B cell (primary cell): ENCODE results near the gene NRDC. TPM values are rescaled to one million over a fixed set of nuclear protein-coding genes. Genes with fewer than 3 reads are reported as not detected.

Experiments
- ATAC-seq: fragments of 200-7000 bp; cut with Tn5 transposase; one replicate; pipeline ENCODE4 v1.10.0; 2021; ENCODE audit warnings: low read depth, mild to moderate bottlenecking, moderate number of reproducible peaks, moderate library complexity
- CTCF ChIA-PET: fragments of 350-600 bp; sonication (Branson Sonifier 250); formaldehyde crosslinking; loops from one replicate; lab custom pipeline; 2021; ENCODE audit warnings: antibody characterized with exemption, inconsistent platforms; lab: Charles Lee
- POLR2A ChIA-PET: fragments of 350-600 bp; sonication (Branson Sonifier 250); formaldehyde crosslinking; loops from one replicate; lab custom pipeline; 2021; ENCODE audit warnings: antibody characterized with exemption; lab: Charles Lee
- DNase-seq: peaks from one replicate; pipeline ENCODE4 v3.0.0; 2013
- H2AFZ ChIP-seq: 2 replicates; pipeline ENCODE4 v1.6.1; 2012; ENCODE audit warnings: mild to moderate bottlenecking, low read depth, low read length; ENCODE audit not compliant: insufficient read depth, poor library complexity, severe bottlenecking
- H3K27ac ChIP-seq, 2 donors: 1 replicate in 1 of 2; 2 replicates in 1 of 2; pipeline ENCODE4 v1.5.1; 2012 to 2013; ENCODE audit warnings: low read length in 2 of 2, mild to moderate bottlenecking in 2 of 2, moderate library complexity in 1 of 2
- H3K27me3 ChIP-seq, 4 experiments: fragments of 200-600 bp in 1 of 4; sonication (generic) in 1 of 4; replicated peaks in 1 of 4; 1 replicate in 2 of 4; 2 replicates in 2 of 4; pipeline versions ENCODE4 v1.6.1 to v1.7.0; 2013 to 2016; ENCODE audit warnings: low read length in 3 of 4, mild to moderate bottlenecking in 2 of 4, mixed read lengths in 1 of 4, moderate library complexity in 1 of 4; ENCODE audit not compliant: insufficient read depth in 4 of 4, control insufficient read depth in 3 of 4; ENCODE audit errors: control extremely low read depth in 1 of 4
- H3K36me3 ChIP-seq, 2 experiments: replicated peaks in 1 of 2; 1 replicate in 1 of 2; 2 replicates in 1 of 2; pipeline versions ENCODE4 v1.6.1 to v1.7.1; 2013; ENCODE audit warnings: low read length in 1 of 2; ENCODE audit not compliant: insufficient read depth in 2 of 2, control insufficient read depth in 1 of 2; ENCODE audit errors: control extremely low read depth in 1 of 2, extremely low read depth in 1 of 2
- H3K4me1 ChIP-seq, 2 donors: fragments of 200-600 bp in 1 of 2; sonication (generic) in 1 of 2; 1 replicate in 1 of 2; 2 replicates in 1 of 2; pipeline versions ENCODE4 v1.5.1 to v1.6.1; 2013 to 2017; ENCODE audit warnings: low read length in 2 of 2; ENCODE audit not compliant: control insufficient read depth in 2 of 2, insufficient read depth in 2 of 2
- H3K4me2 ChIP-seq: replicated peaks from 2 replicates; pipeline ENCODE3; 2012; ENCODE audit warnings: mild to moderate bottlenecking, low read depth, low read length; ENCODE audit not compliant: poor library complexity, severe bottlenecking
- H3K4me3 ChIP-seq, 5 experiments: fragments of 200-600 bp in 1 of 5; sonication (generic) in 1 of 5; 1 replicate in 3 of 5; 2 replicates in 2 of 5; pipeline versions ENCODE4 v1.5.1 to v1.7.0; 2011 to 2016; ENCODE audit warnings: low read length in 4 of 5, mild to moderate bottlenecking in 4 of 5, low read depth in 2 of 5, control low read depth in 1 of 5, moderate library complexity in 1 of 5; ENCODE audit not compliant: insufficient read depth in 1 of 5; ENCODE audit errors: control extremely low read depth in 1 of 5, extremely low read depth in 1 of 5
- H3K79me2 ChIP-seq: fragments of 200-600 bp; sonication (generic); one replicate; pipeline ENCODE4 v1.6.0; 2016; ENCODE audit warnings: low read length; ENCODE audit not compliant: control insufficient read depth, insufficient read depth
- H3K9ac ChIP-seq: fragments of 200-600 bp; sonication (generic); 2 replicates; pipeline ENCODE4 v1.6.1; 2017; ENCODE audit warnings: mild to moderate bottlenecking, low read length, moderate library complexity
- H3K9me3 ChIP-seq, 3 donors: one replicate each; pipeline versions ENCODE4 v1.6.1 to v1.7.1; 2013; ENCODE audit warnings: low read length in 2 of 3; ENCODE audit not compliant: control insufficient read depth in 2 of 3, insufficient read depth in 1 of 3; ENCODE audit errors: control extremely low read depth in 1 of 3
- H4K20me1 ChIP-seq: 2 replicates; pipeline ENCODE4 v1.6.0; 2012; ENCODE audit warnings: mild to moderate bottlenecking, low read length; ENCODE audit not compliant: insufficient read depth, control insufficient read depth, poor library complexity, severe bottlenecking
- H3K27ac Mint-ChIP-seq: one replicate; pipeline ENCODE4 v1.8.0; 2021; ENCODE audit warnings: mixed read lengths
- H3K27me3 Mint-ChIP-seq: one replicate; pipeline ENCODE4 v1.8.0; 2021; ENCODE audit warnings: mixed read lengths
- H3K4me1 Mint-ChIP-seq: one replicate; pipeline ENCODE4 v1.8.0; 2021; ENCODE audit warnings: mixed read lengths
- H3K4me3 Mint-ChIP-seq: one replicate; pipeline ENCODE4 v1.8.0; 2021; ENCODE audit warnings: mixed read lengths
- H3K9me3 Mint-ChIP-seq: one replicate; pipeline ENCODE4 v1.8.0; 2022; ENCODE audit warnings: mixed read lengths; ENCODE audit not compliant: insufficient read depth
- EZH2 ChIP-seq: IDR thresholded peaks from 2 replicates; pipeline ENCODE4 v1.6.1; 2012; ENCODE audit warnings: borderline replicate concordance, low read depth, mild to moderate bottlenecking, moderate library complexity, low read length; ENCODE audit not compliant: insufficient read depth, poor library complexity, severe bottlenecking
- WGBS: methylation state at CpG from one replicate; pipeline ENCODE4 v1.1.5; 2013; ENCODE audit warnings: missing lambda C conversion rate; ENCODE audit not compliant: insufficient coverage; 5-methylcytosine and 5-hydroxymethylcytosine counted together
- intact Hi-C: fragments of 100-400 bp; cut with micrococcal nuclease; formaldehyde crosslinking; loops from one replicate; pipeline ENCODE4 v1.10.0; 2022
- polyA plus RNA-seq: library from polyadenylated mRNA; depleted of rRNA; stranded (reverse); fragments of >200 nt; gene quantifications from 2 replicates; pipeline ENCODE4 v1.2.3, GENCODE V29; 2012
- total RNA-seq, 2 donors: library from RNA; stranded (reverse); fragments of 120-200 nt in 1 of 2; gene quantifications; 1 replicate in 1 of 2; 2 replicates in 1 of 2; pipeline versions ENCODE4 v1.2.3 to v1.2.4, GENCODE V29; 2013 to 2022
- TF ChIP-seq, protein P1 (sequence below): fragments of 200-600 bp; IDR thresholded peaks from one replicate; pipeline ENCODE4 v1.8.0; 2022; ENCODE audit warnings: antibody characterized with exemption, mild to moderate bottlenecking

The NRDC gene
- total and polyA plus RNA-seq, 2 donors (not counting 1 experiment from before 2014, with no cell fraction given) = 55.3 to 154 TPM

DNA sequence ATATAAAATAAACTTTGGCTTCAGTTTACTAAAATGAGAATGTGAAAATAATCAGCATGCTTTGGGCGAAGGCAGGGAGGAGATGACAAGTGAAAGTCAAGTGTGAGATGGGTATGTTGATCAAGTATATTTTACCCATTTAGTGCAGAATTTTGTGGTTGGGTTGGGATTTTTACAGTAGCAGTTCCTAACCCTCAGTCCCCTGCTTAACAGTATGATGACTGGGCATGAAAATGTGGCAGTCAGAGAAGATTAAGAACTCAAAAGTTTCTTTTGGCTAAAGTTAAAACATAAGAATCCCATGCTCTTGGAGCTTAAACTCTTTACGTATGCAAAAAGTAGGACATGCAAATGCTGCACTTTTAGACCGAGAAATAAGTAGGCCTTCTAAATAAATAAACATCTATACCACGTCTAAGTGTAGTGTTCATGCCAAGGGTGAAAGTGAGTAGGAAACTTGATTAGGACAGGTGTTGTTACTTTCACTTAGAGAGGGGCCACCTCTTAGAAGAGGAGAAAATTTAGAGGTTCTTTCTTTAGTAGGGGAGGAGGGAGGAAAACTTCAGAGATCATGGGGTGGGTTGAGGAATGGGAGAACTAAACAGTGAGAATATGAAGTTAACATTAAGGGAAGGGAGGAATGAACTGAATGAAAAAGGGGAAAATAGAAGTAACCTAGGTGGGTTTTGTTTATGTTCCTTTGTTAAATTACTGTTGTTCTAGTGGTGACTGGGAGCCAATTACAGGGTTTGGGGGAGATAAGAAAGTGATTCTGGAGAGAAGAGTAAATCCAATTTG, 133.8 kb downstream of the NRDC start:
- Histone ChIP-seq H3K9me3 (no peaks in the 10 kb centered on the region), H3K27ac (no peak overlapping the region), H4K20me1 (peaks cover 10% of the 10 kb centered on the region), H3K4me1 (no peaks in the 10 kb centered on the region), H3K27me3 (no peaks in the 10 kb centered on the region), H3K9ac (no peak overlapping the region), H3K4me2 (no peak overlapping the region), H3K79me2 (peaks cover 19% of the 10 kb centered on the region), H3K4me3 (no peak overlapping the region), H2AFZ (no peak overlapping the region), H3K36me3 (peaks cover 3 to 15% of the 10 kb centered on the region in 2 experiments)
- ChIA-PET POLR2A (no interaction called here), CTCF (no interaction called here)
- no peak overlapping the region for H3K27ac Mint-ChIP-seq
- DNase-seq = no peak
- peaks cover 20% of the 10 kb centered on the region for H3K4me1 Mint-ChIP-seq
- H3K9me3 Mint-ChIP-seq = no peaks in the 10 kb centered on the region
- ATAC-seq = no peak
- TF ChIP-seq, protein P1, sequence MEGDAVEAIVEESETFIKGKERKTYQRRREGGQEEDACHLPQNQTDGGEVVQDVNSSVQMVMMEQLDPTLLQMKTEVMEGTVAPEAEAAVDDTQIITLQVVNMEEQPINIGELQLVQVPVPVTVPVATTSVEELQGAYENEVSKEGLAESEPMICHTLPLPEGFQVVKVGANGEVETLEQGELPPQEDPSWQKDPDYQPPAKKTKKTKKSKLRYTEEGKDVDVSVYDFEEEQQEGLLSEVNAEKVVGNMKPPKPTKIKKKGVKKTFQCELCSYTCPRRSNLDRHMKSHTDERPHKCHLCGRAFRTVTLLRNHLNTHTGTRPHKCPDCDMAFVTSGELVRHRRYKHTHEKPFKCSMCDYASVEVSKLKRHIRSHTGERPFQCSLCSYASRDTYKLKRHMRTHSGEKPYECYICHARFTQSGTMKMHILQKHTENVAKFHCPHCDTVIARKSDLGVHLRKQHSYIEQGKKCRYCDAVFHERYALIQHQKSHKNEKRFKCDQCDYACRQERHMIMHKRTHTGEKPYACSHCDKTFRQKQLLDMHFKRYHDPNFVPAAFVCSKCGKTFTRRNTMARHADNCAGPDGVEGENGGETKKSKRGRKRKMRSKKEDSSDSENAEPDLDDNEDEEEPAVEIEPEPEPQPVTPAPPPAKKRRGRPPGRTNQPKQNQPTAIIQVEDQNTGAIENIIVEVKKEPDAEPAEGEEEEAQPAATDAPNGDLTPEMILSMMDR = no peak
- TF ChIP-seq EZH2 = no peak
- H3K27me3 Mint-ChIP-seq = no peaks in the 10 kb centered on the region
- intact Hi-C loops = no loop called here
- 83% methylated on average over 1 of the region's 4 CpGs for WGBS
- H3K4me3 Mint-ChIP-seq = no peak overlapping the region

DNA sequence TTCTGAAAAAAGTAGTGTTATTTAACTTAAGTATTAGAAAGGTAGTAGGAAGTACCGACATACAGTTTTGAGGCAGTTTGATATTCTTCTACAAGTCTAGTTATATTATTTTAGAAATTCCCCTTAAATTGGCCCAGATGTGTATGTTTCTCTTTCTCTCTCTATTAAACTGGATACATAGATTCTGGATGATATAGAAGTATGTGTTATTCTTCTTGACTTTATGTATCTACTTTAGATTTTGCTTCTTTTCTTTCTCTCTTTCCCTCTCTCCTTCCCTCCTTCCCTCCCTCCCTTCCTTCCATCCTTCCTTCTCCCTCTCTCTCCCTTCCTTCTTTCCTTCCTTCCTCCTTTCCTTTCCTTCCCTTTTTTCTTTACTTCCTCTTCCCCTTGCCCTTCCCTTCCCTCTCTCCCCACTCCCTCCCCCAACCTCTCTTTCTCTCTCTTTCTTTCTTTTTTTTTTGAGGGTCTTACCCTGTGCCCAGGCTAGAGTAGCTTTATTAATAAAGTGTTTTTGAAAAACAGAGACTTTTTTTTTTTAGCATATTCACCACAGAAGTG, 137.3 kb downstream of the NRDC start:
- Mint-ChIP-seq H3K4me1 (peaks cover 34% of the 10 kb centered on the region), H3K27ac (no peak overlapping the region), H3K27me3 (no peaks in the 10 kb centered on the region), H3K9me3 (no peaks in the 10 kb centered on the region), H3K4me3 (no peak overlapping the region)
- Histone ChIP-seq H3K36me3 (peaks cover 3 to 5% of the 10 kb centered on the region in 2 experiments), H3K27ac (no peak overlapping the region), H3K9me3 (no peaks in the 10 kb centered on the region), H3K79me2 (peaks cover 45% of the 10 kb centered on the region), H3K4me3 (no peak overlapping the region), H3K27me3 (no peaks in the 10 kb centered on the region), H3K4me2 (no peak overlapping the region), H3K4me1 (no peaks in the 10 kb centered on the region), H4K20me1 (peaks cover 10% of the 10 kb centered on the region), H2AFZ (no peak overlapping the region), H3K9ac (no peak overlapping the region)
- intact Hi-C loops = no loop called here
- POLR2A ChIA-PET = no interaction called here
- CTCF ChIA-PET = no interaction called here
- WGBS = no CpG with 5 or more reads among the region's 1 CpG
- ATAC-seq = no peak
- DNase-seq = no peak
- no peak for TF ChIP-seq EZH2
- TF ChIP-seq, protein P1 = no peak
